ENCODE measurements around the gene ARHGAP10.

- no peak for TF ChIP-seq CTCF (IDR thresholded peaks at IDR 0.05; ENCODE audit: low read depth, low read length, poor library complexity, severe bottlenecking)
- TF ChIP-seq EZH2phosphoT487 (IDR thresholded peaks at IDR 0.05; ENCODE audit: borderline replicate concordance, low read length): no peak
These were observed 53.2 kb downstream of the ARHGAP10 start for GRCh38 chr4:147785129-147785528.
